Fibroblast of the aortic adventitia (primary cell): ENCODE measurements around the gene RGL1. TPM values are rescaled to one million over a fixed set of nuclear protein-coding genes. Genes with fewer than 3 reads are reported as not detected.

Source experiments
- DNase-seq: peaks from one replicate; pipeline ENCODE4 v3.0.0-alpha.2; 2010; ENCODE audit warnings: low read depth
- H3K4me3 ChIP-seq: 2 replicates; pipeline ENCODE4 v1.5.1; 2011; ENCODE audit warnings: low read depth, mild to moderate bottlenecking, control low read depth, low read length, moderate library complexity
- total RNA-seq: library from RNA; depleted of rRNA; stranded (reverse); fragments of >200 nt; gene quantifications from 2 replicates; pipeline ENCODE4 v1.2.3, GENCODE V29; 2012; ENCODE audit warnings: low replicate concordance
- TF ChIP-seq, protein P1 (sequence below): IDR thresholded peaks from 2 replicates; pipeline ENCODE4 v1.5.1; 2011; ENCODE audit warnings: mild to moderate bottlenecking, low read length, control low read depth, inconsistent platforms; ENCODE audit not compliant: insufficient read depth

Gene RGL1
- total RNA-seq, 1 donor, result 55.1 TPM

DNA sequence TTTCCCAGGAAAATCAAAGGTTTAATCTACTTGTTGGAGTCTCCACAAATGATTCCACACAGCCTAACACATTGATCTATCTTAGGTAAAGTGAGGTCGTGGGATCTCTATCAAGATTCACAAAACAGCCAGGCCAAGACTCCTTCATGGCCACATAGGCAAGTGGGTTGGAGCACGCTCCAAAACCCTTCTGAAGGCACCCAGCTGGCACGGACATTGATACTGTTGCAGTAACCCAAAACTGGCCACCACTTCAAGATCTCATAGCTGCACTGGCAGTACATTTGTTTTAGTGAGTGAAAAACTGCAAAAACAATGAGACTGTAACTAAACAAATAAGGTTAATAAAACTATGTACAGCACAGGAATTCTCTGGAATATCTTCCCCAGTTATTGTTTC is 170.7 kb downstream of the RGL1 start:
- TF ChIP-seq, protein P1, sequence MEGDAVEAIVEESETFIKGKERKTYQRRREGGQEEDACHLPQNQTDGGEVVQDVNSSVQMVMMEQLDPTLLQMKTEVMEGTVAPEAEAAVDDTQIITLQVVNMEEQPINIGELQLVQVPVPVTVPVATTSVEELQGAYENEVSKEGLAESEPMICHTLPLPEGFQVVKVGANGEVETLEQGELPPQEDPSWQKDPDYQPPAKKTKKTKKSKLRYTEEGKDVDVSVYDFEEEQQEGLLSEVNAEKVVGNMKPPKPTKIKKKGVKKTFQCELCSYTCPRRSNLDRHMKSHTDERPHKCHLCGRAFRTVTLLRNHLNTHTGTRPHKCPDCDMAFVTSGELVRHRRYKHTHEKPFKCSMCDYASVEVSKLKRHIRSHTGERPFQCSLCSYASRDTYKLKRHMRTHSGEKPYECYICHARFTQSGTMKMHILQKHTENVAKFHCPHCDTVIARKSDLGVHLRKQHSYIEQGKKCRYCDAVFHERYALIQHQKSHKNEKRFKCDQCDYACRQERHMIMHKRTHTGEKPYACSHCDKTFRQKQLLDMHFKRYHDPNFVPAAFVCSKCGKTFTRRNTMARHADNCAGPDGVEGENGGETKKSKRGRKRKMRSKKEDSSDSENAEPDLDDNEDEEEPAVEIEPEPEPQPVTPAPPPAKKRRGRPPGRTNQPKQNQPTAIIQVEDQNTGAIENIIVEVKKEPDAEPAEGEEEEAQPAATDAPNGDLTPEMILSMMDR, result no peak
- DNase-seq, result no peak
- H3K4me3 ChIP-seq, result no peak overlapping the region

DNA sequence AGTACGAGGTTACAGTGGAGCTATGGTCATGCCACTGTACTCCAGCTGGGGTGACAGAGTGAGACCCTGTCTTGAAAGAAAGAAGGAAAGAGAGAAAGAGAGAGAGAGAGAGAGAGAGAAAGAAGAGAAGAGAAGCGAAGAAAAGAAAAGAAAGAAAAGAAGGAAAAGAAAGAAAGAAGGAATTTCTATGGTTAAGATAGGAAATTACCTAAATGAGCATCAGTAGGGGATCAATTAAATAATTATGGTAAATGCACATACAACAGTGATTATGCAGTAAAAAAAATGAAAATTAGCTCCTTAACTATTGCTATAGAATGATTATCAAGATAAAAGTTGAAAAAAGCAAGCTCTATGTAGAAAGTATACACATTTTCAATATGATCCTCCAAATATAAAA is 172.8 kb downstream of the RGL1 start:
- TF ChIP-seq, protein P1, result no peak
- no peak for DNase-seq
- H3K4me3 ChIP-seq, result no peak overlapping the region

Other genes with a start within 250 kb of the RGL1 start
- 0.63 and 0.74 TPM in 2 replicates for gene NCF2, start 214.7 kb upstream of the RGL1 start, total RNA-seq
- gene ARPC5, start 169.3 kb upstream of the RGL1 start, total RNA-seq, result 112 and 312 TPM in 2 replicates
- gene APOBEC4, start 151.8 kb upstream of the RGL1 start, total RNA-seq, result not detected in 2 replicates
- 1.1 and 3.6 TPM in 2 replicates for gene COLGALT2, start 232.6 kb downstream of the RGL1 start, total RNA-seq
- 31.6 and 65.8 TPM in 2 replicates for gene TSEN15, start 246.6 kb downstream of the RGL1 start, total RNA-seq